HepG2 (cell line): ENCODE results near the gene POU5F1. TPM values are rescaled to one million over a fixed set of nuclear protein-coding genes. Genes with fewer than 3 reads are reported as not detected.
A peak's percentile ranks its signal among the peaks of the same experiment; 100 is the strongest.

Experiments
- CHD2 ChIP-seq: IDR thresholded peaks from 2 replicates; pipeline ENCODE4 v1.6.1; 2011; ENCODE audit warnings: low read depth, low read length, improper control_type of control experiment
- GATAD2A ChIP-seq: IDR thresholded peaks from 2 replicates; pipeline ENCODE4 v1.6.1; 2016
- HOXA7 ChIP-seq: sonication (generic); formaldehyde crosslinking; IDR thresholded peaks from 2 replicates; pipeline ENCODE4 v1.8.1; 2022; ENCODE audit warnings: mild to moderate bottlenecking, missing genetic modification reagents, moderate library complexity
- KMT2B ChIP-seq: IDR thresholded peaks from 2 replicates; pipeline ENCODE4 v1.6.1; 2016; ENCODE audit warnings: missing genetic modification reagents, missing compliant biosample characterization
- NFYC ChIP-seq: IDR thresholded peaks from 2 replicates; pipeline ENCODE4 v1.6.1; 2016; ENCODE audit warnings: missing genetic modification reagents, missing compliant biosample characterization
- SAP130 ChIP-seq: IDR thresholded peaks from 2 replicates; pipeline ENCODE4 v1.6.1; 2016; ENCODE audit warnings: low read depth
- YEATS4 ChIP-seq: sonication (generic); formaldehyde crosslinking; IDR thresholded peaks from 2 replicates; pipeline ENCODE4 v1.4.0; 2020; ENCODE audit warnings: missing genetic modification reagents, borderline replicate concordance
- ZNF331 ChIP-seq: sonication (generic); formaldehyde crosslinking; IDR thresholded peaks from 2 replicates; pipeline ENCODE4 v1.4.0; 2020; ENCODE audit warnings: missing genetic modification reagents
- ZNF350 ChIP-seq: sonication (generic); formaldehyde crosslinking; IDR thresholded peaks from 2 replicates; pipeline ENCODE4 v1.4.0; 2020; ENCODE audit warnings: mild to moderate bottlenecking, low read depth, missing genetic modification reagents, borderline replicate concordance
- ZNF446 ChIP-seq: sonication (generic); formaldehyde crosslinking; IDR thresholded peaks from 2 replicates; pipeline ENCODE4 v1.5.0; 2020; ENCODE audit warnings: mild to moderate bottlenecking, missing genetic modification reagents
- ZSCAN9 ChIP-seq: IDR thresholded peaks from 2 replicates; pipeline ENCODE4 v1.6.1; 2016; ENCODE audit warnings: borderline replicate concordance
- polyA plus RNA-seq, 8 experiments: library from polyadenylated mRNA; depleted of rRNA in 3 of 8; stranded (reverse) in 7 of 8; unstranded in 1 of 8; fragments of >200 nt; fragmentation: Illumina TruSeq in 4 of 8; extraction: Trizol in 4 of 8; gene quantifications; 2 replicates each; pipeline versions ENCODE4 v1.2.1 to v1.2.3, GENCODE V29; 2011 to 2016; ENCODE audit warnings: low read depth in 4 of 8, missing spikeins in 1 of 8, mixed read lengths in 1 of 8; ENCODE audit not compliant: insufficient read depth in 1 of 8
- total RNA-seq, 5 experiments: library from RNA; depleted of rRNA; stranded (reverse); fragments of >200 nt; fragmentation: Illumina TruSeq; extraction: Trizol; gene quantifications; 2 replicates each; pipeline ENCODE4 v1.2.3, GENCODE V29; 2016; ENCODE audit warnings: low read depth in 1 of 5
- TF ChIP-seq, protein P1 (sequence below): IDR thresholded peaks from 2 replicates; pipeline ENCODE4 v1.6.1; 2016; ENCODE audit warnings: missing genetic modification reagents, missing compliant biosample characterization
- TF ChIP-seq, protein P2 (sequence below): sonication (generic); formaldehyde crosslinking; IDR thresholded peaks from 2 replicates; pipeline ENCODE4 v1.5.1; 2020; ENCODE audit warnings: missing genetic modification reagents, mild to moderate bottlenecking, borderline replicate concordance
- TF ChIP-seq, protein P3 (sequence below): IDR thresholded peaks from 2 replicates; pipeline ENCODE4 v1.6.1; 2016; ENCODE audit warnings: control low read depth
- TF ChIP-seq, protein P4 (sequence below): sonication (generic); formaldehyde crosslinking; IDR thresholded peaks from 2 replicates; pipeline ENCODE4 v1.8.0; 2022; ENCODE audit warnings: missing genetic modification reagents, mild to moderate bottlenecking, moderate library complexity, borderline replicate concordance
- TF ChIP-seq, protein P5 (sequence below): sonication (generic); formaldehyde crosslinking; IDR thresholded peaks from 2 replicates; pipeline ENCODE4 v1.5.0; 2020; ENCODE audit warnings: mild to moderate bottlenecking, missing genetic modification reagents
- TF ChIP-seq, protein P6 (sequence below): sonication (generic); formaldehyde crosslinking; IDR thresholded peaks from 2 replicates; pipeline ENCODE4 v1.5.1; 2020; ENCODE audit warnings: mild to moderate bottlenecking, missing genetic modification reagents, moderate library complexity

The POU5F1 gene
- total and polyA plus RNA-seq, 2 of the 13 experiments (the other 11 are each of a cell fraction or from before 2014, with no cell fraction given), result 2.5 to 7.2 TPM

DNA sequence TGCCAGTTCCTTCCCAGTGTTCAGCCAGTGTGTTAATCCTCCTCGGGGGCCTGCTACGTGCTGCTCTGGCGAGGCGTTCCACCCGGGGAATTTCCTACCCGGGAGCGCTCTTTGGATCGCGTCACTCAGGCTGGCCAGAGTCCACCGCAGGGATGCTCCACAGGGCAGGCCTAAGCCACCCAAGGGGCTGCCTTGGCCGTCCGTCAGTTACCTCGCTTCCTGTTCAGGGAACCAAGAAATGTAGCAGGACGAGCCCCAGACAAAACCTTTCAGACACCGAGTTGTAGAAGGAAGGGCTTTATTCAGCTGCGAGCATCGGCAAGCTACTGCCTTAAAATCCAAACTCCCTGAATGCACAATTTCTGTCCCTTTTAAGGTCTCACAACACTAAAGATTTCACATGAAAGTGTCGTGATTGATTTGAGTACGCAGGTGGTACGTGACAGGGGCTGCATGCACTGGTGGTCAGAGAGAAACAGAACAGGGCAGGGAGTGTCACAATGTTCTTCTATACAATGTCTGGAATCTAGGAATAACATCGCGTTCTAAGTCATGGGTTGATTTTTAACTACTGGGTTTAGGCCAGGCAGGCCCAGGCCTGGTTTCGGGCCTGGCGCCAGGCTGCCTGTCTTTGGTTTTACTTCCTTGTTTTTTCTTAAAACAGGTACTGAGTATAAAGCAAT, 15.7 kb upstream of the POU5F1 start (continued):
- TF ChIP-seq, protein P1, sequence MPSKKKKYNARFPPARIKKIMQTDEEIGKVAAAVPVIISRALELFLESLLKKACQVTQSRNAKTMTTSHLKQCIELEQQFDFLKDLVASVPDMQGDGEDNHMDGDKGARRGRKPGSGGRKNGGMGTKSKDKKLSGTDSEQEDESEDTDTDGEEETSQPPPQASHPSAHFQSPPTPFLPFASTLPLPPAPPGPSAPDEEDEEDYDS, result peak; percentile 78
- no peak for TF ChIP-seq HOXA7 (CRISPR knock-in tag)
- TF ChIP-seq, protein P2, sequence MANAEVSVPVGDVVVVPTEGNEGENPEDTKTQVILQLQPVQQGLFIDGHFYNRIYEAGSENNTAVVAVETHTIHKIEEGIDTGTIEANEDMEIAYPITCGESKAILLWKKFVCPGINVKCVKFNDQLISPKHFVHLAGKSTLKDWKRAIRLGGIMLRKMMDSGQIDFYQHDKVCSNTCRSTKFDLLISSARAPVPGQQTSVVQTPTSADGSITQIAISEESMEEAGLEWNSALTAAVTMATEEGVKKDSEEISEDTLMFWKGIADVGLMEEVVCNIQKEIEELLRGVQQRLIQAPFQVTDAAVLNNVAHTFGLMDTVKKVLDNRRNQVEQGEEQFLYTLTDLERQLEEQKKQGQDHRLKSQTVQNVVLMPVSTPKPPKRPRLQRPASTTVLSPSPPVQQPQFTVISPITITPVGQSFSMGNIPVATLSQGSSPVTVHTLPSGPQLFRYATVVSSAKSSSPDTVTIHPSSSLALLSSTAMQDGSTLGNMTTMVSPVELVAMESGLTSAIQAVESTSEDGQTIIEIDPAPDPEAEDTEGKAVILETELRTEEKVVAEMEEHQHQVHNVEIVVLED, result 0 out of 2 replicates have a peak, but pooled peaks have one; percentile 47
- peak; percentile 79 for TF ChIP-seq GATAD2A (CRISPR knock-in tag)
- peak; percentile 92 for TF ChIP-seq SAP130 (CRISPR knock-in tag)
- peak; percentile 71; the same call in 1 of the 2 replicates for TF ChIP-seq YEATS4 (CRISPR knock-in tag)
- TF ChIP-seq KMT2B (CRISPR knock-in tag), result peak; percentile 80
- TF ChIP-seq, protein P3, sequence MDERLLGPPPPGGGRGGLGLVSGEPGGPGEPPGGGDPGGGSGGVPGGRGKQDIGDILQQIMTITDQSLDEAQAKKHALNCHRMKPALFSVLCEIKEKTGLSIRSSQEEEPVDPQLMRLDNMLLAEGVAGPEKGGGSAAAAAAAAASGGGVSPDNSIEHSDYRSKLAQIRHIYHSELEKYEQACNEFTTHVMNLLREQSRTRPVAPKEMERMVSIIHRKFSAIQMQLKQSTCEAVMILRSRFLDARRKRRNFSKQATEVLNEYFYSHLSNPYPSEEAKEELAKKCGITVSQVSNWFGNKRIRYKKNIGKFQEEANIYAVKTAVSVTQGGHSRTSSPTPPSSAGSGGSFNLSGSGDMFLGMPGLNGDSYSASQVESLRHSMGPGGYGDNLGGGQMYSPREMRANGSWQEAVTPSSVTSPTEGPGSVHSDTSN, result peak; percentile 75
- TF ChIP-seq CHD2, result no peak
- TF ChIP-seq ZNF446 (CRISPR knock-in tag), result no peak
- TF ChIP-seq, protein P4, sequence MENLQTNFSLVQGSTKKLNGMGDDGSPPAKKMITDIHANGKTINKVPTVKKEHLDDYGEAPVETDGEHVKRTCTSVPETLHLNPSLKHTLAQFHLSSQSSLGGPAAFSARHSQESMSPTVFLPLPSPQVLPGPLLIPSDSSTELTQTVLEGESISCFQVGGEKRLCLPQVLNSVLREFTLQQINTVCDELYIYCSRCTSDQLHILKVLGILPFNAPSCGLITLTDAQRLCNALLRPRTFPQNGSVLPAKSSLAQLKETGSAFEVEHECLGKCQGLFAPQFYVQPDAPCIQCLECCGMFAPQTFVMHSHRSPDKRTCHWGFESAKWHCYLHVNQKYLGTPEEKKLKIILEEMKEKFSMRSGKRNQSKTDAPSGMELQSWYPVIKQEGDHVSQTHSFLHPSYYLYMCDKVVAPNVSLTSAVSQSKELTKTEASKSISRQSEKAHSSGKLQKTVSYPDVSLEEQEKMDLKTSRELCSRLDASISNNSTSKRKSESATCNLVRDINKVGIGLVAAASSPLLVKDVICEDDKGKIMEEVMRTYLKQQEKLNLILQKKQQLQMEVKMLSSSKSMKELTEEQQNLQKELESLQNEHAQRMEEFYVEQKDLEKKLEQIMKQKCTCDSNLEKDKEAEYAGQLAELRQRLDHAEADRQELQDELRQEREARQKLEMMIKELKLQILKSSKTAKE (CRISPR knock-in tag), result peak; percentile 56; the same call in 1 of the 2 replicates
- peak; percentile 29; the same call in 1 of the 2 replicates for TF ChIP-seq ZSCAN9
- TF ChIP-seq ZNF350 (CRISPR knock-in tag), result peak; percentile 81; the same call in 1 of the 2 replicates
- TF ChIP-seq NFYC, result peak; percentile 62
- TF ChIP-seq ZNF331 (CRISPR knock-in tag), result peak; percentile 51; the same call in 1 of the 2 replicates
- TF ChIP-seq, protein P5, sequence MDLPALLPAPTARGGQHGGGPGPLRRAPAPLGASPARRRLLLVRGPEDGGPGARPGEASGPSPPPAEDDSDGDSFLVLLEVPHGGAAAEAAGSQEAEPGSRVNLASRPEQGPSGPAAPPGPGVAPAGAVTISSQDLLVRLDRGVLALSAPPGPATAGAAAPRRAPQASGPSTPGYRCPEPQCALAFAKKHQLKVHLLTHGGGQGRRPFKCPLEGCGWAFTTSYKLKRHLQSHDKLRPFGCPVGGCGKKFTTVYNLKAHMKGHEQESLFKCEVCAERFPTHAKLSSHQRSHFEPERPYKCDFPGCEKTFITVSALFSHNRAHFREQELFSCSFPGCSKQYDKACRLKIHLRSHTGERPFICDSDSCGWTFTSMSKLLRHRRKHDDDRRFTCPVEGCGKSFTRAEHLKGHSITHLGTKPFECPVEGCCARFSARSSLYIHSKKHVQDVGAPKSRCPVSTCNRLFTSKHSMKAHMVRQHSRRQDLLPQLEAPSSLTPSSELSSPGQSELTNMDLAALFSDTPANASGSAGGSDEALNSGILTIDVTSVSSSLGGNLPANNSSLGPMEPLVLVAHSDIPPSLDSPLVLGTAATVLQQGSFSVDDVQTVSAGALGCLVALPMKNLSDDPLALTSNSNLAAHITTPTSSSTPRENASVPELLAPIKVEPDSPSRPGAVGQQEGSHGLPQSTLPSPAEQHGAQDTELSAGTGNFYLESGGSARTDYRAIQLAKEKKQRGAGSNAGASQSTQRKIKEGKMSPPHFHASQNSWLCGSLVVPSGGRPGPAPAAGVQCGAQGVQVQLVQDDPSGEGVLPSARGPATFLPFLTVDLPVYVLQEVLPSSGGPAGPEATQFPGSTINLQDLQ (CRISPR knock-in tag), result no peak
- TF ChIP-seq, protein P6, sequence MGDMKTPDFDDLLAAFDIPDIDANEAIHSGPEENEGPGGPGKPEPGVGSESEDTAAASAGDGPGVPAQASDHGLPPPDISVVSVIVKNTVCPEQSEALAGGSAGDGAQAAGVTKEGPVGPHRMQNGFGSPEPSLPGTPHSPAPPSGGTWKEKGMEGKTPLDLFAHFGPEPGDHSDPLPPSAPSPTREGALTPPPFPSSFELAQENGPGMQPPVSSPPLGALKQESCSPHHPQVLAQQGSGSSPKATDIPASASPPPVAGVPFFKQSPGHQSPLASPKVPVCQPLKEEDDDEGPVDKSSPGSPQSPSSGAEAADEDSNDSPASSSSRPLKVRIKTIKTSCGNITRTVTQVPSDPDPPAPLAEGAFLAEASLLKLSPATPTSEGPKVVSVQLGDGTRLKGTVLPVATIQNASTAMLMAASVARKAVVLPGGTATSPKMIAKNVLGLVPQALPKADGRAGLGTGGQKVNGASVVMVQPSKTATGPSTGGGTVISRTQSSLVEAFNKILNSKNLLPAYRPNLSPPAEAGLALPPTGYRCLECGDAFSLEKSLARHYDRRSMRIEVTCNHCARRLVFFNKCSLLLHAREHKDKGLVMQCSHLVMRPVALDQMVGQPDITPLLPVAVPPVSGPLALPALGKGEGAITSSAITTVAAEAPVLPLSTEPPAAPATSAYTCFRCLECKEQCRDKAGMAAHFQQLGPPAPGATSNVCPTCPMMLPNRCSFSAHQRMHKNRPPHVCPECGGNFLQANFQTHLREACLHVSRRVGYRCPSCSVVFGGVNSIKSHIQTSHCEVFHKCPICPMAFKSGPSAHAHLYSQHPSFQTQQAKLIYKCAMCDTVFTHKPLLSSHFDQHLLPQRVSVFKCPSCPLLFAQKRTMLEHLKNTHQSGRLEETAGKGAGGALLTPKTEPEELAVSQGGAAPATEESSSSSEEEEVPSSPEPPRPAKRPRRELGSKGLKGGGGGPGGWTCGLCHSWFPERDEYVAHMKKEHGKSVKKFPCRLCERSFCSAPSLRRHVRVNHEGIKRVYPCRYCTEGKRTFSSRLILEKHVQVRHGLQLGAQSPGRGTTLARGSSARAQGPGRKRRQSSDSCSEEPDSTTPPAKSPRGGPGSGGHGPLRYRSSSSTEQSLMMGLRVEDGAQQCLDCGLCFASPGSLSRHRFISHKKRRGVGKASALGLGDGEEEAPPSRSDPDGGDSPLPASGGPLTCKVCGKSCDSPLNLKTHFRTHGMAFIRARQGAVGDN (CRISPR knock-in tag), result peak; percentile 99
